Activated CD8-positive, alpha-beta memory T cell treated with anti-CD3 and anti-CD28 coated beads for 4 hours (primary cell): ENCODE results near the gene DDX4.
"Not testable (repeated sequence)": the region's sequence is repeated elsewhere in the genome, so short reads cannot be mapped to it uniquely, and the experiment has no call there.

Experiments
- DNase-seq, 2 donors: peaks; one replicate each; pipeline ENCODE4 v3.0.0-alpha.2; 2020; ENCODE audit warnings: low read depth in 2 of 2

DDX4 gene

DNA sequence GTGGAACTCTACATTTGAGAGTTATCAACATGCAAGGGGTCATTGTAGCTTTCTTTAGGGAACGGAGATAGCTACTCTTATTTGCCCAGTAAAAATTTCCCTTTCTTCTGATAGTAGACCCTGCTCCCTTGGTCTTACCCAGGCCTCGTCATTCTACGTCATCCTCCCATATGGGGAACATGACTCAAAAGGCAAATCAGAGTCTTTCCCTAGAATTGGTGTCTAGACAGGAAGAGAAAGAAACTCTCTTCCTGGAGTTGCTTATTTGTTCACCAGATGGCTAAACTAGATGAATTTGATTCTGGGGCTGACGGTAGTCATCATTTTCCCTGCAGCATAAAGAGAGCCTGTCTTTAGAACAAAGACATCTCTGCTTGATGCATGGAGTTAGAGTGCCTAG is 13.6 kb upstream of the DDX4 start:
- DNase-seq, result no peak

DNA sequence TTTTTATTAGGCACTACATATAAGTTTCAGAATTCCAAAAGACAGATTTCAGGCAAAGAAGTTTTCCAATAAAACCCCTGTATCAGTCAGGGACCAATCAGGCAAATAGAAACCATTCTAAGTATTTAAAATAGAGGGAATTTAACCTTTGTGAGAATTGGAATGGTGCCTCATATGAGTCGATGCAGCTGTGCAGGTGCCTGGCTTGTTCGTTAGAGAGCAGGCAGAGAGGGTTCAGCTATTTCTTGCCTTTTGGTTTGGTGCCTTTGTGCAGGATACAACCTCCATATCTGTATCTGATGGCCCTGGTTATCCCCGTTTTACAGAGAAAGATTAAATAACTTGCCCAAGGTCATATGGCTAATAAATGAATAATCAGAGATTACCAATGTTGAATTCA is 6.0 kb upstream of the DDX4 start:
- no peak for DNase-seq

- DNase-seq, result no peak
Observed at GRCh38 chr5:55732585-55732984, 5.3 kb upstream of the DDX4 start.

- DNase-seq, result no peak
Observed at GRCh38 chr5:55734658-55735057, 3.2 kb upstream of the DDX4 start.

GRCh38 chr5:55742778-55743177 is 4.9 kb downstream of the DDX4 start:
- DNase-seq, result no peak

- DNase-seq, result no peak
Observed at GRCh38 chr5:55747778-55748318, 10.0 kb downstream of the DDX4 start.

- DNase-seq, result no peak
Observed at GRCh38 chr5:55749387-55749786, 11.5 kb downstream of the DDX4 start.

DNA sequence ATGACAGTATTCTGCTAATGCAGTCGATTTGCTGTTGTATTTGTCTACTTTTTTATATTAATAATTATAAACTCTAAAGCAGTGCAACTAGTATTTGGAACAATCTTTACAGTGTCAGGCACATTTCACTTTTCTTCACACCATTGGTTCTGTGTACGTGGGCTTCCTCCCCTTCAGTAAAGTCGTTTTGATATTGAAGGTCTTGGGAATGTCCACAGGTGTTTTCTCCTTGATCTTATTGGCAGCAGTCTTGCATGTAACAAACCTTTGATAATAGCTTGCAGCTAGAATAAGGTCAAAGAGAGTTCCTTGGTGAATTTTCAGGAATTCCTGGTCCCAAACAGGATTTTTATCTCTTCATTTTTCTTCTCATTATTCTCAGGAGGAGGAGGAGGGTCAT is 12.2 kb downstream of the DDX4 start:
- no peak for DNase-seq

GRCh38 chr5:55750499-55750898 is 12.6 kb downstream of the DDX4 start:
- no peak for DNase-seq

GRCh38 chr5:55758231-55758630 is 20.4 kb downstream of the DDX4 start:
- no peak for DNase-seq

GRCh38 chr5:55758714-55759113 is 20.9 kb downstream of the DDX4 start:
- DNase-seq, result no peak

GRCh38 chr5:55761721-55762120 is 23.9 kb downstream of the DDX4 start:
- DNase-seq, result not testable (repeated sequence)

DNA sequence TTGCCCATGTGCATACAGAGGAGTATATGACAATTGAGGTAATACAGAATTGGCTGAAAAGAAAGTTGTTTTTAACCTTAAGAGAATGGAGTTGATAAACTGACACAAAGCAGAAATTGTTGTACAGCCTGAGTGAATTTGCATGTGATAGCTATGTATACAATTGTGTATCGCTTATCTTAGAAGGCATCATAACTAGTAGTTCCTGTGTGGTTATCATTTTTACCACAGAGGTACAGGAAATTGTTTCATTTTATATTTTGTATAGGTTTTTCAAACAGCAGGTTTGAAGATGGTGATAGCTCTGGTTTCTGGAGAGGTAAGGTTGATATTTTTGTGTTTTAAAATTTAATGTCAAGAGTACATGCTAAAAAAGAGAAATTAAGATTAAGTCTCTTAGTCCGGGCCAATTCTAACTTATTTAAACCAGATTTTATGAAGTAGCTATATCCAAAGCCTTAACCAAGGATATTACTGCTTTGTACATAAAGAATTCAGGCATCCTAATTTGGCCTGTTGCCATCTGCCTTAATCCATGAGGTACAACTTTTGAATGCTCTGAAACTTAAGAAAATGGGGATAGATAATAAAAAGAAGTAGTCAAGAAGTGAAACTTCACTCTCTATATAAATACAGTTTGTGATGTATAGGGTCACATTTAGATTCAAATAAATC is 26.0 kb downstream of the DDX4 start:
- DNase-seq, result no peak

DNA sequence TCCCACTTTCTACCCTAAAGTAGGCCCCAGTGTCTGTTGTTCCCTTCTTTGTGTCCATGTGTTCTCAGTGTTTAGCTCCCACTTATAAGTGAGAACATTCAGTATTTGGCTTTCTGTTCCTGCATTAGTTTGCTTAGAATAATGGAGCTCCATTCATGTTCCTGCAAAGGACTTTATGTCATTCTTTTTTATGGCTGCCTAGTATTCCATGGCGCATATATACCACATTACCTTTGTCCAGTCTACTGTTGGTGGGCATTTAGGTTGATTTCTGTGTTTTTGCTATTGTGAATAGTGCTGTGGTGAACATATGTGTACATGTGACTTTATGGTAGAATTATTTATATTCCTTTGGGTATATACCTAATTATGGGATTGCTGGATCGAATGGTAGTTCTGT is 30.4 kb downstream of the DDX4 start:
- no peak for DNase-seq

GRCh38 chr5:55771175-55771655 is 33.4 kb downstream of the DDX4 start:
- no peak for DNase-seq

- DNase-seq, result no peak
Observed at GRCh38 chr5:55773057-55773456, 35.2 kb downstream of the DDX4 start.

DNA sequence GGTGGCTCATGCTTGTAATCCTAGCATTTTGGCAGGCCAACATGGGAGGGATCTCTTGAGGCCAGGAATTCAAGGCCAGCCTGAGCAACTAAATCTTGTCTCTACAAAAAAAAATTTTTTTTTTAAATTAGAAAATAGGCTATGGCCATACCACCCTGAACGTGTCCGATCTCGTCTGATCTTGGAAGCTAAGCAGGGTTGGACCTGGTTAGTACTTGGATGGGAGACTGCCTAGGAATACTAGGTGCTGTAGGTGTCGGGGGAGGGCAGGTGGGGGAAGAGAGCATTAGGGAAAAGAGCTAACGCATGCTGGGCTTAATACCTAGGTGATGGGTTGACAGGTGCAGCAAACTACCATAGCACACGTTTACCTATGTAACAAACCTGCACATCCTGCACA is 39.5 kb downstream of the DDX4 start:
- DNase-seq, result no peak

DNA sequence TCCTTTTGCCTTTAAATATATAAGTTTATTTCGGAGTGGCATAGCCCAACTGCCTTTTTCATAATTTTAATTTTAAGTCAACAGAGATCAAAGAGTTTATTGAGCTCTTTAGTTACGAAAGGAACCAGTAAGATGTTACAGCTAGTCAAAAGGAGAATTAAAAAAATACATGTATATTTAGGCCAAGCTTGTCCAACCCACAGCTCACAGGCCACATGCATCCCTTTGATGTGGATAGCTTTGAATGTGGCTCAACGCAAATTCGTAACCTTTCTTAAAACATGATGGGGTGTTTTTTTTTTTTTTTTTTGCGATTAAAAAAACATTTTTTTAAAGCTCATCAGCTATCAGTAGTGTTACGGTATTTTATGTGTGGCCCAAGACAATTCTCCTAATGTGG is 63.1 kb downstream of the DDX4 start:
- DNase-seq, result no peak

- DNase-seq, result not testable (repeated sequence)
Observed at GRCh38 chr5:55808814-55809213, 71.0 kb downstream of the DDX4 start.

DNA sequence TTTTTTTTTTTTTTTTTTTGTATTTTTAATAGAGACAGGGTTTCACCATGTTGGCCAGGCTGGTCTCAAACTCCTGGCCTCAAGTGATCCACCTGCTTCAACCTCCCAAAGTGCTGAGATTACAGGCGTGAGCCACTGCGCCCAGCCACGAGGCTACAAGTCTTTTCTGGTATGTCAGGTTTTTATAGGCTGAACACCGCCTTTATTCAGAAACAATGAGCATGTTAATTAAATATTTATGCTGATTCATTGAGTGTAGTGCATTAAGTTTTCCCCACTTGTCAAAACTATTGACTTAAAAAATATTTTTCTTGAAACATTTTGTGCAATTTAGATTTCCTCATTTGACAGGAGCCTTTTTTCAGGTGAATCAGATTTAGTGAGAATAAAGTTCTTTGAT is 78.1 kb downstream of the DDX4 start:
- DNase-seq, result not testable (repeated sequence)

GRCh38 chr5:55816342-55816741 is 78.5 kb downstream of the DDX4 start:
- no peak for DNase-seq

DNA sequence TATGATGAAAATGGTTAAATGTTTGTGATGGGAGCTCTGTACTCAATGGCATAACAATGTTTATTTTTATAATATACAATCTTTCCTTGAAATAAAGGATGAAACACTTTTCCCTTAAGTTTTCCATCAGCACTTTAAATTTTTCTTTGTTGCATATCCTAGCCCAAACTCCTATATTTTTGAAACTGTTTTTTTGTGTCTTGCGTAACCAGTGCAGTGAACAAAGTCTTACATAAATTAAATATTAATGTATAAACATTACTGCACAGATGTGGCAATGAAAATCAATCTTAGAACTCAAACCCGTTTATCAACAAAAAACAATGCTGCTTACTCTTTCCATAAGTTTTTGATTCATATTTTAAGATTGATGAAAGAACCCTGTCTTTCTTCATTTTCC is 79.2 kb downstream of the DDX4 start:
- no peak for DNase-seq

DNA sequence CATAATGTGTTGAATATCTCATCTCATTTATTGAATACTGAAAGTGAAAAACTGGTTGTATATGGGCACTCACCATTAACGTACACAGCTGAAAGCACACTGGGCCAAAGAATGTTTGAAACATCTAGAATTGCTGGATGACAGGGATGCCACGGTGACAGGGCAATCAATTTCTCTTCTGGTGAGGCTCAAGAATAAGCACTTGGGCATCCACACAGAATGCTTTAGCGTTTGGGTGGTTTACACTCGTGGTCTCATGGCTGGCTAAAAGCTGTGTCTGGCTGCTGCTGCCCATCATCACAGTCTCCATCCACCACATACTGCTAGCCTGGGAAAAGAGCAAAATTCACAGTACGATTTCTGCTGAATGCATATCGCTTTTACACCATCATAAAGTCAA is 82.6 kb downstream of the DDX4 start:
- no peak for DNase-seq
